Heart left ventricle (tissue), 13 donors: Measurements from ENCODE around the gene ADGRV1.

Source experiments
- CTCF ChIP-seq, 12 donors: fragments of 200-600 bp; sonication (generic) in 4 of 12; IDR thresholded peaks; one replicate each; pipeline versions ENCODE4 v1.5.0 to v1.8.0; 2018 to 2022; ENCODE audit warnings: antibody characterized with exemption in 12 of 12, mild to moderate bottlenecking in 5 of 12
- POLR2A ChIP-seq, 2 donors: fragments of 450-650 bp; IDR thresholded peaks; one replicate each; pipeline ENCODE4 v1.6.1; 2017; ENCODE audit warnings: antibody characterized with exemption in 2 of 2, mild to moderate bottlenecking in 2 of 2, moderate library complexity in 2 of 2
- donor health status: ischemic (EF 13 %, LVEDD 7.1; RV severe dilation, severe dysfunction).
- donor health status: DM: no; HTN: yes; CAD: no.
- donor health status: DM: no; HTN: no; CAD: no.
- donor health status: ischemic (EF 25% LVEDD 6.9; RV normal size, moderate dysfunction).
- donor health status: ischemic (EF 25% LVEDD 5.7; RV mildly dilated, moderate dysfunction).
- donor health status: ischemic (EF 35%, LVEDD 5.7; RV mildly dilated, moderate dysfunction).
- donor health status: nonischemic (EF 11% LVEDD 7.7; RV severe dilation, severe dysfunction).
- donor health status: DM: yes; HTN: yes; CAD: no.
- donor health status: PGD.
- donor health status: ischemic (EF 29% LVEDD 5.4; RV normal size, mild dysfunction).
- donor health status: nonischemic (EF 23%, LVEDD 6.1; RV moderate dilation, normal function).

- no peak for TF ChIP-seq POLR2A (IDR thresholded peaks at IDR 0.05)
- no peak for TF ChIP-seq CTCF (IDR thresholded peaks at IDR 0.05)
These were observed 424.6 kb downstream of the ADGRV1 start for GRCh38 chr5:90983148-90983547.
